AG08396 (cell line): ENCODE data around the gene PPAT.

Source experiments
- DNase-seq: peaks from one replicate; pipeline ENCODE4 v3.0.0; 2012; ENCODE audit warnings: low spot score, mixed read lengths

PPAT gene

DNA sequence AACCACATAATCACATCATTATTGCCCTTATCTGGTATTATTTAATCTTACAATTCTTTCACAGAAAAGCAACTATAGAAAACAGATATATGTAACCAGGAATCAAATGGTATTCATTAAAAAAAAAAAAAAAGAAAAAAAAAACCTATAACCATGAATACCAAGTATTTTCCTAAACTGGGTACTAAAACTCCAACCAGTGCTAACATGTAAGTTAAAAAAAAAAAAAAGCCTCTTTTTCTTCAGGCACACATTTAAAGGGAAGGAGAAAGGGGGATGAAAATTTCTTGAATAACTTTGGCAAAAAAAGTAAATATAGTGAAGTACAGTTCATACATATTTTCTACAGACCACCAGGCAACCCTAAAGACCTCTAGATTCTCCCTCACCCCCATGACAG lies 2.1 kb downstream of the PPAT start:
- DNase-seq, result no peak

DNA sequence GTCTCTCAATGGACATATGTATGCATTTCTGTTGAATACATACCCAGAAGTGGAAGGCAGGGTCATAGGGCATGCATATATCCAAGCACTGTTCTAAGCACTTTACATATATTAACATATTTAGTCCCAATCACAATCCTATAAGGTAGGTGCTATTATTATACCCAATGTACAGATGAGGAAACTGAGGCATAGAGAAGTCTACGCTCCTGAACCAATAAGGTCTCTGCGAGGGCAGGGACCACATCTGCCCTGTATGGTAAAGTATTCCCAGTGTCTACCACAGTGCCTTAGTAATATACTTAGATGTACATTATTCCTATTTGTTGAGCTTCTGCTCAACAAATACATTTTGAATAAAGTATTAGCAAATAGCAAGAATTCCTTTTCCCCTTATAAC lies 5.2 kb downstream of the PPAT start:
- no peak for DNase-seq

DNA sequence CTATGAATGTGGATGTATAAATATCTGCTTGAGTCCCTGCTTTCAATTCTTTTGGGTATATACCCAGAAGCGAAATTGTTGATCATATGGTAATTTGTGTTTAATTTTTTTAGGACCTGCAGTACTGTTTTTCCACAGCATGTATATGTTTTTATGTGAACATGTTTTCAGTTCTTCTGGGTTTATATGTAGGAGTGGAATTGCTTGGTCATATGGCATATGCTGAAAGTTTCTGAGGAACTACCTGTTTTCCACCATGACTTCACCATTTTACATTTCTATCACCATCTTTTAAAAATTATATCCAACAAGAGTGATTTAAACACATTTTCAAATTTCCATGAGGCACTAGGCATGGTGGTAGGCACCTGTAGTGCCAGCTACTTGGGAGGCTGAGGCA lies 8.2 kb downstream of the PPAT start:
- DNase-seq, result no peak

DNA sequence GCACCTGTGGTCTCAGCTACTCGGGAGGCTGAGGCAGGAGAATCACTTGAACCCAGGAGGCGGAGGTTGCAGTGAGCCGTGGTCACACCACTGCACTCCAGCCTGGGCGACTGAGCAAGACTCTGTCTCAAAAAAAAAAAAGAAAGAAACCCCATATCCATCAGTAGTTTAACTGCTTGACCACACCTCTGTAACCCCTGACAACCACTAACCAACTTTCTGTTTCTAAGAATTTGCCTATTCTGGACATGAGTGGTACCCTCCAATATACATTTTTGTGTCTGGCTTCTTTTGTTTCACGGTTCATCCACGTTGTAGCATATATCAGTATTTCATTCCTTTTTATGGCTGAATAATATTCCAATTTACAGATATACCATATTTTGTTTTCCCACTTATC lies 9.1 kb downstream of the PPAT start:
- no peak for DNase-seq

DNA sequence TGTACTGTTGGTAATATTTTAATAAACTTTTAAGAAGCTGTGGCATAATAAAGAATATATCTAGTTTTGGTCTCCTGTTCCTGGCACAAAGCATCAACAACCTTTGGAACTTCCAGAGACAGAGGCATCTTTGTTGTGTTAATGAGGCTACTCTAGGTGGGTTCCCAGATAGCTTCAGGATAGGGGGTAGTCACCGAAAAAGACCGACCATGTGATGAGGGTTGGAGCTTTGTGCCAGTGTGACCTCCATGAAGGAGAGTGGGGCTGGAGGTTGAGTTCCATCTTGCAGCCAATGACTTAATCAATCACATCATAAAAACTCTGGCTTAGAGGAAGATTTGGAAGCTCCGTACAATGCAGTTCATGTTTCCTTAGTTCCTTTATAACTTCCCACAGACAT lies 9.9 kb downstream of the PPAT start:
- no peak for DNase-seq

DNA sequence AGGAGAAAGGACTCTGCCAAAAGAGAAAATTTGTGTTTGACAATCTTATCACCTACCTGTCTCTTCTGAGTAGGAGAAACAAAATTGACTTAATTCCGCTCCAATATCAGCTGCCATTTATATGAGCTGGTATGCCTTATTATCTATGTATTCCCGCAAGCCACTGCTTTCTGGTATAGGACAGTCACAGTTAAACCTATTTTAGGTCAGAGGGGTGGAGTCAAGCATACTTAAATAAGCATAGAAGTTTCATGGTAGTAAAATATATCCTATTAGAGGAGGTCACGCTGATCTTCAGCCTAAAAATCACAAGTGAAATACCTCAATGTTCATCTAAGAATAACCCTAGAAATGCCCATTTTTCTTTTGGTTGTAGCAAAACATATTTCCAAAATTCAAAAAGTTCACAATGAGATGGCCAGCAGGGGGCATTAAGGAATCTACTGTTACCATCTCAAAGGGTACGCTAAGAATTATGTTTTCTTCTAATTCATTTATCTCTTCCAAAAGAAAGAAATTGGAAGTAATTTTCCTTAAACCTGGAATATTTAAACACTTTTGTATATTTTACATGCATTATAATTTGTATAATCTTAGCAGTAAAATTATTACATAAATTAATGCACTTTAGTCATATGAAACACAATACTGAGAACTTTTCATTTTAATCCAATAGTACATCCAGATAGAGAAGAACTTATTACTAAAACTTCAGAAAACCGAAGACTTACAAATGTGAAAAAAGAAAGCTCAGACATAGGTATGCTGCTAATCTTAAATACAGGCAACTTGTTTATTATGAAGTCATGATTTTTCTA lies 10.5 kb downstream of the PPAT start:
- DNase-seq, result peak; percentile 20

DNA sequence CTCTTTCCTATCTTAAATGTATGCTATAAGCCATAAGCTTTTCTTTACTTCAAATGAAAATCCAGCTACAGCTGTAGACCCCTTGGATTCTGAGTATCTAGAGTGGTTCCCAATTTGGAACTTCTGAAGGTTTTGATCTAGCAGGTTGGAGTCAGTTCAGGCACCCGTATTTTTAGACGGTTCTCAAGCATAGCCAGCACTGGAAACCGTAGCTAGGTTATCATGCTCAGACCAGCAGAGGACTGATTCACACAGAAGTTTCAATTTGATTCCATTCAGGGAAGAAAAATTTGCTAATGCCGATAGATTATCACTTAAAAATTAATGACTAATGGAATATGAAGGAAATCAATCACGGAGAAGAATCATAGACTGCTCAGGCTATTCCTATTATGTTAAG lies 11.2 kb downstream of the PPAT start:
- no peak for DNase-seq

DNA sequence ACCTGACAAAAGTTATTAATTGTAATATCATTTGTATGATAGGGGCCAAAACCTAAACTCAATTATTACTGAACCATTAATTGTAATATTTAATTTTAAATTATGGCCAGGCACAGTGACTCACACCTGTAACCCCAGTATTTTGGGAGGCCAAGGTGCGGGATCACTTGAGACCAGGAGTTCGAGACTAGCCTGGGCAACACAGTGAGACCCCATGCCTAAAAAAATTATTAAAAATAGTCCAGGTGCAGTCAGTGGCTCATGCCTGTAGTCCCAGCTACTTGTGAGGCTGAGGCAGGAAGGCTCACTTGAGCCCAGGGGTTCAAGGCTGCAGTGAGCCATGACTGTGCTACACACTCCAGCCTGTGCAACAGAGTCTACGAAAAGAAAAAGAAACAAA lies 18.0 kb downstream of the PPAT start:
- DNase-seq, result no peak

DNA sequence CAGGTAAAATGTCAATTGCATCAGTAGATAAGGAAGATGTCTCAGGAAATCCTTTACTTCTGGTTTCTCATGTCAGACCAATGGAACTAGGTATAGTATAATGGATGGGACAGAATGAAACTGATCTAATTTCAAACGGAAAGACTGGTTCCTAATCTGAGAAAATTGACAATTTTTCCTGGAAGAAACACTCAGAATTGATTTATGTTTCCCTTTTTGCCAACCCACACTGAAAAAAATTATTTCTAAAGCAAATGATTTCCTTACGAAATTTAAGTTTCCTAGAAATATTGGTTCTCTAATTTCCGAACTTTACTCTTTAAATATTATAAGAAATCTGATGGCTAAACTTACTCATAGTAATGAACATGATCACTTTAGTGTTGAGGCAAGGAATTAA lies 19.1 kb downstream of the PPAT start:
- no peak for DNase-seq

DNA sequence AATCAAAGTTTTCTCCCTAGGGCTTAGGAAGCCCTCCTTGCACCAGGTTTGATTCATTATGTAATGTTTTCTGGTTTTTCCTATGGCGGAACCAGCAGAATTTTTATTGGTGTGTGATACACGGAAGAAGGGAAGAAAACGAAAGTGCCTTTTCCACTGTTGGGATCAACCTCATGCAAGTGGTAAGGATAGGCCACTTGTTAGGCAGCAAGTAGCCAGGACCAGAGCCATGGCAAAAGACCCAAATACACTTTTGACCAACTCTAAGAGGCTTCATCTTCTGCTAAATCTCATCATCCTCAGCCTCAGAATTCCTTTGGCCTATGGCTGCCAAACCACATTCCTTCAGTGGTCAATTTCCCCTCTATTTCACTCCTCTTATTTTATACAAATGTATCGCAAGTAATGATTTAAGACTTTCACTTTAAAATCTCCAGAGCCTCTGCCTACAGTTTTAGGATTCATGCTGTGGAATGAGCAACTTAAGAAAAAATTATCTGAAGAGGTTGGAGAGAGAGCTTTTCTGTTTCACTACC lies 21.2 kb downstream of the PPAT start:
- DNase-seq, result no peak

DNA sequence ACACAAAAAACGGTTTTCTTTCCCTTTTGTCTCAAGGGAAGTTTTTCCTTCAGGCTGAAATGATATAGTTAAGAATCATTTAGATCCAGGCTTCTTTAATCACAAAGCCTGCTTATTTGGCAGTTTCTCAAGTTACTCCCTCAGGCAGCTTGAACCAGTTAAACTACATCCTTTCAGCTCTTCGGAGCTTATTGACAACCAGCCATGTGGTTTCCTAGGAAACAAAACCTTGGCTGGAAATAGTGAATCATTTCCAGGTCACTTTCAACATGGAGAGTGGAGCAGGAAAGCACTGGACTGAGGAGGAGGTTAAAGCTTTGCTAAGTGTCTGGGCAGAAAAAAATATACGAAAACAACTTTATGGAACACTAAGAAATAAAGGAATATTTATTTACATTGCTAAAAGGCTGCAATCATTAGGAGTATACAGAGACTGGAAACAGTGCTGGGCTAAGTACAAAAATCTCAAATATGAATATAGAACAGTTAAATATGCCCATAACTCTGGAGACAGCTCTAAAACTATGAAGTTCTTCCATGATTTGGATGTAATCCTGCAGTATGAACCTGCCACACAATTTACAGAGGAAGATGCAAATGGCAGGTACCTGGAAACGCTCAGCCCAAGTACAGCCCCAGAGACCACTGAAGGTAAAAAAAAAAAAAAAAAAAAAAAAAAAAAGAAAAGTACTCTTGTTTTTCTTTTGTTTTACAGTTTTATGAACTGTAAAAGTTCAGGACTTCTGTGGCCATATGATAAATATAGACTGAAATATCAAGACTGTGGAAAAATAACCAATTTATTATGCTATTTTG lies 25.0 kb downstream of the PPAT start:
- DNase-seq, result peak; percentile 82

DNA sequence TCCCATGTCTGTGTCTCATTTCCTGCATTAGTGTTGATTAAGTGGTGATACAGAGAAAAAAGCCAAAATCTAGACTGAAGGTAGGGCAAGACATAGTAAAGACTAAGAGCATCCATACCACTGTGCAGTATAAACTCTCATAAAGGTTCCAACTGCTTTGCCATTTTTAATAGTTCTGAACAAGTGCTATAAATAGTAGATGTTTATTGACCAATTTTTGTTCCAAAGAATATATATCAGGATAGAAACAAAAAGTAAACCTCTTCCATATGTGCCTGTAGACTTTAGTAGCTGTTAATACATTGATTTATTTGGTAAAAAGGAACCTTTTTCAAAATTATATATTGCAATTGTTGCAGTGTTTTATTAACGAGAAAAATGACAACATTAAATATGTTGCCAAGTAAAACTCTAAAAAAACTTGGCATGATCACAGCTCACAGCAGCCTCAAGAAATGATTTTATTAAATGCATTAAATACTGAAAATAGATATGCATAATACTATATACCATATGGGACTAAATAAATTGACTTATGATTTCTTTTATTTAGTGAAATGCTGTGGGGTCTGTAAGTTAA lies 25.8 kb downstream of the PPAT start:
- DNase-seq, result no peak

DNA sequence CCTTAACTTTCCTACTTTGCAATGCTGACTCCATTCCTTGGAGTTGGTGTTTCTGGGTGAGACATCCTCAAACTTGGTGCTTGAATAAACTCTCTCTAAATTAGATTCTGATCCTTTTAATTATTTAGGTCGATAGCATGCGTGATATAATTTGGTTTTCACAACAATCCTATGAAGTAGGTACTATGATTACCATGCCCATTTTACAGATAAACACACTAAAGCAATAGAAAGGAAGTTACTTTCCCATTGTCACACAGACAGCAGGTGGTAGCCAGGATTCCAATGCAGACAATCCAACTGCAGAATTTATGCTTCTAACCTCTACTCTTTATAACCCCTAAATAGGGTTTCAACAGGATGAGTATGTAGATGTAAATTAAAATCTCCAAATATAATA lies 26.4 kb downstream of the PPAT start:
- DNase-seq, result no peak

DNA sequence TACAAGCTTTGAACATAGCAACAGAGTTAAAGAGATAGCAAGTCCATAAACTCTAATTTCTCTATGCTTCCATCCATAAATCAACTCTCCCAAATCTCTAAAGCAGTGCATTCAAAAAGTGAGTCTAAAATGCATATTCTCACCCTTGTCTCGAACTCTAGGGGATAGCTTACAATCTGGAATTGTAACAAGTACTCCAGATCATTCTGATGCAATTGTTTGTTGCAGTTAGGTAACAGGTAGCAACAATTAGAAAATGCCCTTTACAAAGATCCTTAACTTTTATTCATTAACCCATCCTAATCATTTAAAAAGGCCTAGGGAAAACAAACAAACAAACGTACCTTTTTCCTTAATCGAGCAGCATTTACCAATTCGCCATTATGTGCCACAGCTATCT lies 29.3 kb downstream of the PPAT start:
- no peak for DNase-seq

DNA sequence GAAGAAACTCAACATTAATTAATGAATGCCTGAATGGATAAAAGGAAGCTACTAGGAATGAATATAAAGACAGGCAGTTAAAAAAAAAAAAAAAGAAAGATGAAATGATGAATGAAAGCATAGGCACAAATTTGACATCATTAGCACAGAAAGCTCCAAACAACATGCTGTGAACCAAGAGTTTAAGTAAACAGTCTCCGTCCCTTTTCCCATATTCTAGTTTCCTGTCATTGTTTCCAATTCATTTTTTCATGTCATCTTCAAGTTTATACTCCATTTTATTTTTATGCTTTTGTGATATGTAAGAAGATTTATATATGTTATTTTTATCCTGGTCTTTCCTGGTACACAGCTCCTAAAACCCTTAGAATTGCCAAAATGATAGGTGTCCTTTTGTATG lies 30.4 kb downstream of the PPAT start:
- no peak for DNase-seq

DNA sequence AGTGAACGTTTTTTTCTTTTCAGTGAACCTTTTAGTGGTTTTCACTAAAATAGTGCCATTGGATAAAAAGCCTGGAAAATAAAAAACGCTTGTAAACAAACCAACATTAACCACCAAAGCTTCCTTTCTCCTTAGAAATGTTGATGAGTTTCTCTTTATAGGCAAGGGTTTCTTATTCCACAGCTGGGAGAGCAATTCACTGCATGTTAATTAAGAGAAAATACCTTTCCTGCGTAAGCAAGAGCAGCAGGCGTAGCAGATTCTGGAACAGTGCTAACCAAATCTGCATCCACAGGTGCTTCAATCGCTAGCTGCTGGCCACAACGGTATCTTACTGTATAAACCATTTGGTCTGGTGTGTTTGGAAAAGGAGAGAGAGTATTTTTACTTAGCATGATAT lies 34.9 kb downstream of the PPAT start:
- no peak for DNase-seq

DNA sequence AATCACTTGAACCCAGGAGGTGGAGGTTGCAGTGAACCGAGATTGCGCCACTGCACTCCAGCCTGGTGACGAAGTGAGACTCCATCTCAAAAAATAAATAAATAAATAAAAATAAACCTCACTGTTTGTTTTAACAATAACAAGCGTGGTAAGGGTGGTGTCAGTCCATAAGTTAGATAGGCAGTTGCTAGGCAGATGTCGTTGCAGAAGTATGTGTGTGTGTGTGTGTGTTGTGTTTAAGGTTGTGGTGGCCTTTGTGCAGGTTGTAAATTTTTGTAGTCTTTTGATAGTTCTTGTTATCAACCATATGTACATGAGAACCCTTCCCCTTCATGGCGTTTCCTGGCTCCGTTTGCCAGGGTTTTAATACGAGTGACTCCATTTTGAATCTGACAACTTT lies 44.1 kb downstream of the PPAT start:
- DNase-seq, result no peak

DNA sequence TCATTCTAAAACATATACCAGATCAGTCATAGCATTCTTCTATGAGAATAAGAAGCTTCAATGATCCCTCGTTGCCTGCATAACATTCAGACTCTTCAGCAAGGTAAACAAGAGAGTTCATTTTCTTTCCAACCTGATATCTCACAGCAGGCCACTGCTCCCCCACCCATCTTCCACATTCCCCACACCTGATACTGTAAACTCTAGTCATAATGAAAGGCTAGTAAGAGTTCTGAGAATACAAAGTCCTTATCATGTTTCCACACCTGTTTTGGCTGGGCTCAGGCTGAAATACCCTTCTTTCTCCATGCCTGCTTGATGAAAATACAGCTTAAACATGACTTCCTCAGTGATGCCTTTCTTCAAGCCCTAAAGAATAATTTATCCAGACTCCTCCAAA lies 45.9 kb downstream of the PPAT start:
- DNase-seq, result no peak

DNA sequence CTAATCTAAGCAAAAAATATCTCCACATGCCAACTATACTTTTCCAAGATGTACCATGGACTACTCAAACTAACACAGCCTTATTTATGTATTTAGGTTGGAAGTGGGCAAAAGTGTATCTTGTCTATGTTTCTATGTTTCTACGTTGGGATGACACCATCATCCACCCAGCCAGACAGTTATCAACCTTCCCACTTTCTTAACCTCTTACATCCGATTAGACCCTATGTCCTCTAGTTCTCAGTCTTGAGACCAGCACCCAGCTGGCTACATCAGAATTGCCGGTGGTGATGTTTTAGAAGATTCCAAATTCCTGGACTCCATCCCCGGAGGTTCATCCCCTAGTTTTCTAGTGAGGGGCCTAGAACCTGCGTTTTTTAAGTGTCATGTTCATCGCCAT lies 47.1 kb downstream of the PPAT start:
- no peak for DNase-seq

DNA sequence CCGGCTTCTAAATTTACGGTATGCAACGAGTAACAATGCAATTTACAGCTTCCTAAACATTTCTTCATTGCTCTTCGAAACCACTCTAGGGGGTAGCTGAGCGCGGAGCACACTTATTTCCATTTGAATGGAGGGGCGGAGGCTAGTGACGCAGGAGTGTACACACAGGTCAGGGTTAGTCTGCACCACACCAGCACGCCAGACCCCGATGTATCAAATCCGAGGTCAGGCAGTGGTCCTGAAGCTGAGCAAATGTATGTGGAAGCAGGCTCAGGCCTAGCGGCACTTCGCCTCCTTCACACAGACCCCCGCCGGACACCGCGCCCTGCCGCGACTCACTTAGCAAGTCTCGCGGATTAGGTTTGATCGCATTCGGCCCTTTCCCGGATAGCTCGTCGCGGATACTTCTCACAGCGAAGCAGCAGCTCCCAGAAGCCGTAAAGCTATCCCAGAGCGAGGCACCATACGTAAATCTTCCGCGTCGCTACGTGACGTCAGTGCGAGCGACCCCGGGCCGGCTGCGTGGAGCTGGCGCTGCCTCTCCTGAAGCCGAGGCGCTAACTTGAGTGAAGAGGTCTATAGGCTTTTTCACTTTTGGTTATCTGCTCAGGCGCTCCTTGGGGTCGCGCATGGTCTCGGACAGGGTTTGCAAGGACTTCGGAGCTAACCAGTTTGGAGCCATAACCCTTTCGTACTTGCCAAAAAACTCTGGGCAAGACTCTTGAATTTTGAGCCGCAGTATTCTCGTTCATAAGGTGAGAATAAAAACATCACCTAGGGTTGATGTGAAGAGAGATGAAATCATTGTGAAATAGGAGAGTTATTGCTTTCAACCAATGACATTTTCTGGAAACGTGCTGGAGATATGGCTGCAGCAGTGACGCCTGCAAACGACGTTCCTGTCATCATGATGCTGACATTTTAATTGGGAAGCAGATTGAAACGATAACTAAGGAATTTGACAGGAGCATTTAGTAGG lies 48.1 kb downstream of the PPAT start, which contains the start of gene AASDH:
TSS of gene AASDH (minus strand) at position 469 of the 979 bp plus-strand sequence. CDS start 3,192 bp downstream, outside the sequence.
- DNase-seq, result peak; percentile 93

DNA sequence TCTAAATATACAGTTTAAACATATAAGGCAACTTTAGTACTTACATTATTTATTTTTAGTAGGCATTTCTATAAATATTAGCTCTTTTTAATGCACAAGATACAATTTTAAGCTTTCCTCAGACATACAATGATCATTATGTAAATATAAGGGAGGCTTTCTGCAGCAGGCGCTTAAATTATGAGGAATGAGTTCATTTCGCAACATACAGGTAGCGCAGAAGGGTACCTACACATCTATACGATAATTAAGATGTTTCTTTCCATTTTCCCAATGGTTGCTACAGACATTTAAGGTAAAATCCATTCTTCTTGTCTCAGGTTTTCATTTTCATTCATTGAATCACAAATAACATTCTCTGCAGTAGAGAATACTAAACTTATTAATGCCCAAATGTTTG lies 49.3 kb downstream of the PPAT start:
- no peak for DNase-seq

DNA sequence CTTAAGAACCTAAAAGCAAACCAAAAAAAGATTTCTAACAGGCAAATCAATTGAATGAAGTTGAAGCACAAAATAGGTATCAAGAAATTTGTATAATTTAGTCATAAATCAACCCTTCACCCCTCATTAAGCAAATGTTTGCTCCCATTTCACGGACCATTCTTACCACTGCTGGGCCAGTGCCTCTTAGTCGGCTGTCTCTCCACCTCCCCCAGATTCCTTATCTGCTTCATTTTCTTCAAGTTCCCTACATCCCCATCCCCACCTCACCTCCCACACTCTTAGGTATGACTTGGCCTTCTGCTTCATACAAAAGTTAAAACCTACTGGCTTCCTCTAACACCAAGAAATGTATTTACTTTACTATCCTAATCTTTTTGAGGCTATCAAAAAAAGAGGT lies 60.0 kb downstream of the PPAT start:
- DNase-seq, result no peak
